HepG2 (cell line): Measurements from ENCODE around the gene UCHL3. TPM values are rescaled to one million over a fixed set of nuclear protein-coding genes. Genes with fewer than 3 reads are reported as not detected.

Source experiments
- ATAC-seq: fragments of 200-7000 bp; cut with Tn5 transposase; 3 replicates; pipeline ENCODE4 v1.9.1; 2020; ENCODE audit warnings: mild to moderate bottlenecking, moderate library complexity
- BruUV-seq: library from RNA; stranded (reverse); fragments of 400-500 nt; replicated peaks from 2 replicates; lab custom pipeline; 2021; lab: Mats Ljungman, UMichigan
- CTCF ChIA-PET: fragments of 300-600 bp; formaldehyde crosslinking; extraction: SDS; loops from one replicate; lab custom pipeline; 2021; ENCODE audit warnings: low total read pairs, inconsistent platforms, low intra/inter-chr PET ratio; lab: Yijun Ruan, JAX
- POLR2A ChIA-PET: fragments of 350-600 bp; sonication (Branson Sonifier 250); formaldehyde crosslinking; loops from one replicate; lab custom pipeline; 2020; ENCODE audit warnings: antibody characterized with exemption, inconsistent platforms; lab: Yijun Ruan, JAX
- DNase-seq: peaks from one replicate; pipeline ENCODE4 v3.0.0-alpha.2; 2015; ENCODE audit warnings: low spot score
- FAIRE-seq: peaks from 3 replicates; lab custom pipeline; 2011; peaks lifted over from hg19 to GRCh38; lab: Jason Lieb, UNC
- H2AFZ ChIP-seq: one replicate; pipeline ENCODE4 v1.6.1; 2011; ENCODE audit warnings: low read length, inconsistent platforms
- H3K27ac ChIP-seq: fragments of 300-600 bp; 3 replicates; pipeline ENCODE4 v1.8.0; 2011; ENCODE audit warnings: mixed run types, mild to moderate bottlenecking, mixed read lengths, low read length, inconsistent platforms; ENCODE audit not compliant: insufficient read depth; ENCODE audit errors: extremely low read length
- H3K27me3 ChIP-seq, 2 experiments: fragments of 200-600 bp in 1 of 2; 2 replicates in 1 of 2; 3 replicates in 1 of 2; pipeline versions ENCODE4 v1.6.0 to v1.8.0; 2011; ENCODE audit warnings: low read length in 2 of 2, mild to moderate bottlenecking in 2 of 2, moderate library complexity in 2 of 2, inconsistent platforms in 1 of 2; ENCODE audit not compliant: insufficient read depth in 2 of 2, control insufficient read depth in 1 of 2
- H3K36me3 ChIP-seq, 2 experiments: fragments of 200-600 bp in 1 of 2; replicated peaks in 1 of 2; 2 replicates in 1 of 2; 3 replicates in 1 of 2; pipeline versions ENCODE4 v1.5.1 to v1.8.0; 2011; ENCODE audit warnings: low read length in 2 of 2, inconsistent platforms in 1 of 2; ENCODE audit not compliant: insufficient read depth in 2 of 2, control insufficient read depth in 1 of 2
- H3K4me1 ChIP-seq: 2 replicates; pipeline ENCODE4 v1.5.1; 2012; ENCODE audit warnings: low read length, inconsistent platforms; ENCODE audit not compliant: insufficient read depth
- H3K4me2 ChIP-seq: 2 replicates; pipeline ENCODE4 v1.6.0; 2011; ENCODE audit warnings: low read depth, low read length, inconsistent platforms
- H3K4me3 ChIP-seq, 3 experiments: fragments of 200-600 bp in 1 of 3; sonication (generic), shearing (Covaris generic) in 1 of 3; replicated peaks in 1 of 3; 2 replicates each; pipeline ENCODE4 v1.5.1; 2011 to 2016; ENCODE audit warnings: low read length in 3 of 3, inconsistent platforms in 2 of 3, low read depth in 2 of 3, mild to moderate bottlenecking in 2 of 3, control low read depth in 1 of 3, mixed read lengths in 1 of 3; ENCODE audit not compliant: insufficient read depth in 1 of 3
- H3K79me2 ChIP-seq: one replicate; pipeline ENCODE4 v1.6.1; 2011; ENCODE audit warnings: low read length, inconsistent platforms; ENCODE audit not compliant: insufficient read depth
- H3K9ac ChIP-seq: 2 replicates; pipeline ENCODE4 v1.6.0; 2011; ENCODE audit warnings: mild to moderate bottlenecking, low read depth, low read length, inconsistent platforms; ENCODE audit not compliant: insufficient read depth
- H3K9me3 ChIP-seq: 2 replicates; pipeline ENCODE4 v1.5.1; 2012; ENCODE audit warnings: mild to moderate bottlenecking, low read length
- H4K20me1 ChIP-seq: 2 replicates; pipeline ENCODE4 v1.6.0; 2011; ENCODE audit warnings: inconsistent platforms, mild to moderate bottlenecking, low read length, moderate library complexity; ENCODE audit not compliant: insufficient read depth
- ASH2L ChIP-seq: fragments of 300-600, 200-600 bp; sonication (generic); IDR thresholded peaks from 2 replicates; pipeline ENCODE4 v1.7.0; 2017; ENCODE audit warnings: low read depth, mild to moderate bottlenecking, moderate library complexity, mixed read lengths, low read length; ENCODE audit not compliant: insufficient read length
- ESRRA ChIP-seq: sonication (generic); formaldehyde crosslinking; IDR thresholded peaks from 2 replicates; pipeline ENCODE4 v1.5.1; 2020; ENCODE audit warnings: mild to moderate bottlenecking, low read depth, missing genetic modification reagents
- HNRNPK ChIP-seq: fragments of 200-400 bp; formaldehyde crosslinking; IDR thresholded peaks from 2 replicates; pipeline ENCODE4 v1.6.1; 2018; ENCODE audit warnings: low read length, low read depth, moderate library complexity, mild to moderate bottlenecking; ENCODE audit not compliant: poor library complexity, severe bottlenecking
- SOX5 ChIP-seq: IDR thresholded peaks from 2 replicates; pipeline ENCODE4 v1.6.1; 2016; ENCODE audit warnings: borderline replicate concordance
- THRA ChIP-seq: sonication (generic); formaldehyde crosslinking; IDR thresholded peaks from 2 replicates; pipeline ENCODE4 v1.4.0; 2020; ENCODE audit warnings: missing genetic modification reagents, borderline replicate concordance
- ZNF121 ChIP-seq: sonication (generic); formaldehyde crosslinking; IDR thresholded peaks from 2 replicates; pipeline ENCODE4 v1.5.0; 2020; ENCODE audit warnings: mild to moderate bottlenecking, missing genetic modification reagents
- ZNF569 ChIP-seq: sonication (generic); formaldehyde crosslinking; IDR thresholded peaks from 2 replicates; pipeline ENCODE4 v1.5.0; 2020; ENCODE audit warnings: mild to moderate bottlenecking, missing genetic modification reagents, moderate library complexity, borderline replicate concordance
- WGBS: methylation state at CpG from one replicate; pipeline ENCODE4 v1.1.6; 2017; ENCODE audit warnings: low lambda C conversion rate; 5-methylcytosine and 5-hydroxymethylcytosine counted together
- in situ Hi-C: cut with HindIII; loops from 2 replicates; pipeline ENCODE4 v1.10.0; 2017; ENCODE audit warnings: low pct_unique_long_range_greater_than_20kb; ENCODE audit not compliant: extremely low pct_ligation_motif_present
- intact Hi-C: fragments of 100-400 bp; cut with micrococcal nuclease; formaldehyde crosslinking; loops from one replicate; pipeline ENCODE4 v1.10.0; 2022; ENCODE audit not compliant: unreplicated experiment
- polyA plus RNA-seq, 8 experiments: library from polyadenylated mRNA; depleted of rRNA in 3 of 8; stranded (reverse) in 7 of 8; unstranded in 1 of 8; fragments of >200 nt; fragmentation: Illumina TruSeq in 4 of 8; extraction: Trizol in 4 of 8; gene quantifications; 2 replicates each; pipeline versions ENCODE4 v1.2.1 to v1.2.3, GENCODE V29; 2011 to 2016; ENCODE audit warnings: low read depth in 4 of 8, missing spikeins in 1 of 8, mixed read lengths in 1 of 8; ENCODE audit not compliant: insufficient read depth in 1 of 8
- total RNA-seq, 5 experiments: library from RNA; depleted of rRNA; stranded (reverse); fragments of >200 nt; fragmentation: Illumina TruSeq; extraction: Trizol; gene quantifications; 2 replicates each; pipeline ENCODE4 v1.2.3, GENCODE V29; 2016; ENCODE audit warnings: low read depth in 1 of 5
- TF ChIP-seq, protein P1 (sequence below): sonication (generic); formaldehyde crosslinking; IDR thresholded peaks from 2 replicates; pipeline ENCODE4 v1.5.0; 2020; ENCODE audit warnings: mild to moderate bottlenecking, missing genetic modification reagents

The UCHL3 gene
- total and polyA plus RNA-seq, 2 of the 13 experiments (the other 11 are each of a cell fraction or from before 2014, with no cell fraction given) = 36.2 to 93.3 TPM

DNA sequence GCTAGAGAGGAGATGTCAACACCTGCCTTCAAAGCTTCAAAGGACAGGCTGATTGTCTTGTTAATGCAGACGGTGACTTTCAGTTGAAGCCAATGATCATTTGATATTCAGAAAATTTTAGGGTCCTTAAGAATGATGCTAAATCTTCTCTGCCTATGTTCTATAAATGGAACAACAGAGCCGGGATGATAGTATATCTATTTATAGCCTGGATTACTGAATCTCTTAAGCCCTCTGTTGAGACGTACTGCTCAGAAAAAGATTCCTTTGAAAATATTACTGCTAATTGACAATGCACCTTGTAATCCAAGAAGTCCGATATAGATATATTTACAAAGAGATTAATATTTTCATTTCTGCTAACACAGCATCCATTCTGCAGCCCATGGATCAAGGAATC, 50.8 kb downstream of the UCHL3 start:
- POLR2A ChIA-PET = interaction anchor here (1.2 to 1.3 kb wide), 2 partner anchors 18 to 34 kb away, joined by 3 read pairs; no protein-coding TSS in a partner anchor

DNA sequence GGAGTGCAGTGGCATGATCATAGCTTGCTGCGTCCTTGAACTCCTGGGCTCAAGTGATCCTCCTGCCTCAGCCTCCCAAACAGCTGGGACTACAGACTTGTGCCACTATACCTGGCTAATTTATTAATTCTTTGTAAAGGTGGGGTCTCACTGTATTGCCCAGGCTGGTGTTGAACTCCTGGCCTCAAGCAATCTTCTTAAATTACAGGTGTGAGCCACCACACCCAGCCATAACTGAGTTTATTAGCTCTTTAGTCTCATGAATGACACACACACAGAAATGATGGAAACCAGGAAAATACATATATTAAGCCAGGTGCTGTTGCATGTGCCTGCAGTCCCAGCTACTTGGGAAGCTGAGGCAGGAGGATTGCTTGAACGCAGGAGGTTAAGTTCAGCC, 53.4 kb downstream of the UCHL3 start:
- intact Hi-C loops = no loop called here
- Histone ChIP-seq H3K4me2 (no peak overlapping the region), H3K36me3 (peaks cover 0 to 1% of the 10 kb centered on the region in 2 experiments; a peak in 1 of 5 replicates), H4K20me1 (no peaks in the 10 kb centered on the region), H2AFZ (no peak overlapping the region), H3K79me2 (no peaks in the 10 kb centered on the region), H3K9me3 (no peaks in the 10 kb centered on the region), H3K27me3 (no peaks in the 10 kb centered on the region), H3K27ac (no peak overlapping the region), H3K9ac (no peak overlapping the region), H3K4me1 (no peaks in the 10 kb centered on the region; the same call in 1 of the 2 replicates), H3K4me3 (no peak overlapping the region)
- CTCF ChIA-PET = no interaction called here
- no TSS peak for BruUV-seq
- no peak for ATAC-seq
- TF ChIP-seq, protein P1, sequence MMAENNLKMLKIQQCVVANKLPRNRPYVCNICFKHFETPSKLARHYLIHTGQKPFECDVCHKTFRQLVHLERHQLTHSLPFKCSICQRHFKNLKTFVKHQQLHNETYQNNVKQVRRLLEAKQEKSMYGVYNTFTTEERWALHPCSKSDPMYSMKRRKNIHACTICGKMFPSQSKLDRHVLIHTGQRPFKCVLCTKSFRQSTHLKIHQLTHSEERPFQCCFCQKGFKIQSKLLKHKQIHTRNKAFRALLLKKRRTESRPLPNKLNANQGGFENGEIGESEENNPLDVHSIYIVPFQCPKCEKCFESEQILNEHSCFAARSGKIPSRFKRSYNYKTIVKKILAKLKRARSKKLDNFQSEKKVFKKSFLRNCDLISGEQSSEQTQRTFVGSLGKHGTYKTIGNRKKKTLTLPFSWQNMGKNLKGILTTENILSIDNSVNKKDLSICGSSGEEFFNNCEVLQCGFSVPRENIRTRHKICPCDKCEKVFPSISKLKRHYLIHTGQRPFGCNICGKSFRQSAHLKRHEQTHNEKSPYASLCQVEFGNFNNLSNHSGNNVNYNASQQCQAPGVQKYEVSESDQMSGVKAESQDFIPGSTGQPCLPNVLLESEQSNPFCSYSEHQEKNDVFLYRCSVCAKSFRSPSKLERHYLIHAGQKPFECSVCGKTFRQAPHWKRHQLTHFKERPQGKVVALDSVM (CRISPR knock-in tag) = 0 out of 2 replicates have a peak, but pooled peaks have one; percentile 48
- TF ChIP-seq ASH2L = no peak
- TF ChIP-seq ZNF121 (CRISPR knock-in tag) = peak; percentile 48; the same call in 1 of the 2 replicates
- POLR2A ChIA-PET = no interaction called here
- in situ Hi-C loops = loop anchor here (5.0 kb wide), 1 partner anchor 64 kb away; no protein-coding TSS in a partner anchor
- no peak for DNase-seq
- 97% methylated on average over 2 of the region's 2 CpGs for WGBS
- FAIRE-seq = no peak

More for the DNA sequence above, 50.8 kb downstream of the UCHL3 start:
- H3K27ac ChIP-seq = no peak overlapping the region
- H3K27me3 ChIP-seq = no peaks in the 10 kb centered on the region
- H2AFZ ChIP-seq = no peak overlapping the region
- ATAC-seq = no peak
- H3K9me3 ChIP-seq = no peaks in the 10 kb centered on the region
- H3K9ac ChIP-seq = no peak overlapping the region
- CTCF ChIA-PET = no interaction called here
- no peak for DNase-seq
- no peaks in the 10 kb centered on the region for H4K20me1 ChIP-seq
- H3K4me1 ChIP-seq = no peaks in the 10 kb centered on the region
- H3K36me3 ChIP-seq = peaks cover 0 to 1% of the 10 kb centered on the region in 2 experiments; a peak in 2 of 5 replicates
- H3K4me2 ChIP-seq = no peak overlapping the region
- H3K4me3 ChIP-seq = no peak overlapping the region
- no TSS peak for BruUV-seq
- H3K79me2 ChIP-seq = no peaks in the 10 kb centered on the region
- in situ Hi-C loops (loop anchor here (5.0 kb wide), 1 partner anchor 67 kb away; no protein-coding TSS in a partner anchor), intact Hi-C loops (no loop called here)
- no peak for TF ChIP-seq ESRRA (CRISPR knock-in tag)
- no peak for TF ChIP-seq ZNF569
- no peak for TF ChIP-seq THRA (CRISPR knock-in tag)
- no peak for TF ChIP-seq SOX5
- no peak for TF ChIP-seq HNRNPK
- no peak for FAIRE-seq
- 71% methylated on average over 4 of the region's 4 CpGs for WGBS
